OCI-LY1 (cell line): ENCODE measurements around the gene USO1.

Experiments used
- H2AFZ ChIP-seq: fragments of 200-600 bp; sonication (generic), shearing (Covaris generic); 2 replicates; pipeline ENCODE4 v1.6.0; 2014; ENCODE audit warnings: antibody characterized with exemption, mild to moderate bottlenecking, low read length
- H3F3A ChIP-seq: fragments of 200-600 bp; sonication (generic), shearing (Covaris generic); 2 replicates; pipeline ENCODE4 v1.6.0; 2014; ENCODE audit warnings: mild to moderate bottlenecking, antibody characterized with exemption, low read length, moderate library complexity; ENCODE audit not compliant: insufficient read depth
- H3K27ac ChIP-seq: fragments of 200-600 bp; sonication (generic); 2 replicates; pipeline ENCODE4 v1.5.1; 2014; ENCODE audit warnings: low read length, mixed run types, mild to moderate bottlenecking, low read depth; ENCODE audit not compliant: poor library complexity, severe bottlenecking
- H3K27me3 ChIP-seq: fragments of 200-600 bp; sonication (generic); 2 replicates; pipeline ENCODE4 v1.6.0; 2014; ENCODE audit warnings: antibody characterized with exemption, mild to moderate bottlenecking, low read length, moderate library complexity; ENCODE audit not compliant: insufficient read depth
- H3K36me3 ChIP-seq: fragments of 200-600 bp; sonication (generic); 2 replicates; pipeline ENCODE4 v1.6.1; 2014; ENCODE audit warnings: mild to moderate bottlenecking, antibody characterized with exemption, low read length, moderate library complexity, mixed read lengths; ENCODE audit not compliant: insufficient read depth
- H3K4me1 ChIP-seq: fragments of 200-600 bp; sonication (generic); 2 replicates; pipeline ENCODE4 v1.5.1; 2014; ENCODE audit warnings: mild to moderate bottlenecking, low read length, moderate library complexity; ENCODE audit not compliant: insufficient read depth, severe bottlenecking
- H3K4me2 ChIP-seq: fragments of 200-600 bp; sonication (generic), shearing (Covaris generic); 2 replicates; pipeline ENCODE4 v1.6.1; 2014; ENCODE audit warnings: low read length
- H3K4me3 ChIP-seq: fragments of 200-600 bp; sonication (generic); 2 replicates; pipeline ENCODE4 v1.5.1; 2014; ENCODE audit warnings: low read length, low read depth, mild to moderate bottlenecking, mixed read lengths; ENCODE audit not compliant: poor library complexity, severe bottlenecking
- H3K79me2 ChIP-seq: fragments of 200-600 bp; shearing (Covaris generic); 2 replicates; pipeline ENCODE4 v1.6.1; 2016; ENCODE audit warnings: mixed run types, low read length, mixed read lengths; ENCODE audit not compliant: insufficient read depth
- H3K9ac ChIP-seq: fragments of 200-600 bp; sonication (generic), shearing (Covaris generic); 2 replicates; pipeline ENCODE4 v1.6.1; 2014; ENCODE audit warnings: mild to moderate bottlenecking, low read length, mixed read lengths
- H3K9me2 ChIP-seq: fragments of 200-600 bp; sonication (generic), shearing (Covaris generic); 2 replicates; pipeline ENCODE4 v1.6.1; 2014; ENCODE audit warnings: low read depth, mild to moderate bottlenecking, low read length, mixed read lengths
- H3K9me3 ChIP-seq: fragments of 200-600 bp; shearing (Covaris generic); 2 replicates; pipeline ENCODE4 v1.6.1; 2014; ENCODE audit warnings: low read length, mixed read lengths
- H4K20me1 ChIP-seq: fragments of 200-600 bp; sonication (generic), shearing (Covaris generic); 2 replicates; pipeline ENCODE4 v1.6.0; 2016; ENCODE audit warnings: mild to moderate bottlenecking, low read length; ENCODE audit not compliant: insufficient read depth
- CTCF ChIP-seq: fragments of 200-600 bp; sonication (generic), shearing (Covaris generic); IDR thresholded peaks from 2 replicates; pipeline ENCODE4 v1.5.1; 2017; ENCODE audit warnings: mild to moderate bottlenecking, antibody characterized with exemption, low read length, moderate library complexity, mixed read lengths
- EZH2 ChIP-seq: fragments of 200-600 bp; sonication (generic), shearing (Covaris generic); IDR thresholded peaks from 2 replicates; pipeline ENCODE4 v1.8.0; 2017; ENCODE audit warnings: borderline replicate concordance, mixed run types, mild to moderate bottlenecking, antibody characterized with exemption, low read length, moderate library complexity, mixed read lengths

USO1 gene

GRCh38 chr4:75718529-75718928 is 5.8 kb upstream of the USO1 start:
- no peak overlapping the region for H3K4me2 ChIP-seq
- H3K36me3 ChIP-seq, result no peaks in the 10 kb centered on the region
- no peaks in the 10 kb centered on the region for H4K20me1 ChIP-seq
- H3F3A ChIP-seq, result no peaks in the 10 kb centered on the region
- H3K4me3 ChIP-seq, result no peak overlapping the region
- no peak overlapping the region for H3K27ac ChIP-seq
- no peaks in the 10 kb centered on the region for H3K9me3 ChIP-seq
- H3K4me1 ChIP-seq, result peaks cover 17% of the 10 kb centered on the region
- TF ChIP-seq EZH2 (no peak), CTCF (no peak)
- no peak overlapping the region for H2AFZ ChIP-seq
- no peaks in the 10 kb centered on the region for H3K27me3 ChIP-seq
- no peaks in the 10 kb centered on the region for H3K9me2 ChIP-seq
- H3K79me2 ChIP-seq, result no peaks in the 10 kb centered on the region
- H3K9ac ChIP-seq, result no peak overlapping the region

GRCh38 chr4:75722417-75722816 is 2.0 kb upstream of the USO1 start:
- Histone ChIP-seq H3K36me3 (no peaks in the 10 kb centered on the region), H3K9ac (no peak overlapping the region), H3K9me2 (no peaks in the 10 kb centered on the region), H3K79me2 (0 out of 2 replicates have a peak, but pooled peaks cover 17% of the 10 kb centered on the region), H4K20me1 (no peaks in the 10 kb centered on the region), H3K4me1 (peaks cover 44% of the 10 kb centered on the region), H2AFZ (no peak overlapping the region), H3F3A (no peaks in the 10 kb centered on the region), H3K9me3 (no peaks in the 10 kb centered on the region), H3K27me3 (no peaks in the 10 kb centered on the region), H3K4me2 (peak overlapping the region; percentile 90; the same call in 1 of the 2 replicates), H3K27ac (no peak overlapping the region), H3K4me3 (no peak overlapping the region)
- TF ChIP-seq EZH2, result no peak
- no peak for TF ChIP-seq CTCF

GRCh38 chr4:75723163-75724065 is 963 bp upstream of the USO1 start:
- Histone ChIP-seq H3K9me2 (no peaks in the 10 kb centered on the region), H3K9ac (peak overlapping the region; percentile 76), H3K27me3 (no peaks in the 10 kb centered on the region), H2AFZ (peak overlapping the region; percentile 30; the same call in 1 of the 2 replicates), H3F3A (no peaks in the 10 kb centered on the region), H3K4me3 (peak overlapping the region; percentile 77), H3K4me2 (peak overlapping the region; percentile 90), H4K20me1 (no peaks in the 10 kb centered on the region), H3K9me3 (no peaks in the 10 kb centered on the region), H3K79me2 (peaks cover 24% of the 10 kb centered on the region; the same call in 1 of the 2 replicates), H3K27ac (peak overlapping the region; percentile 70), H3K36me3 (no peaks in the 10 kb centered on the region), H3K4me1 (peaks cover 52% of the 10 kb centered on the region)
- no peak for TF ChIP-seq EZH2
- no peak for TF ChIP-seq CTCF
